Keratinocyte (primary cell): Measurements from ENCODE around the gene PRKCE. TPM values are rescaled to one million over a fixed set of nuclear protein-coding genes. Genes with fewer than 3 reads are reported as not detected.

Experiments
- DNase-seq: peaks from one replicate; pipeline ENCODE4 v3.0.0-alpha.2; 2011; ENCODE audit warnings: low read depth, missing footprints, low spot score
- FAIRE-seq: peaks from 2 replicates; lab custom pipeline; 2011; peaks lifted over from hg19 to GRCh38; lab: Jason Lieb, UNC
- H2AFZ ChIP-seq: 2 replicates; pipeline ENCODE4 v1.6.0; 2012; ENCODE audit warnings: low read length, control low read depth, inconsistent platforms; ENCODE audit not compliant: control insufficient read depth
- H3K27ac ChIP-seq: 2 replicates; pipeline ENCODE4 v1.5.1; 2011; ENCODE audit warnings: low read length; ENCODE audit not compliant: control insufficient read depth, insufficient read depth
- H3K27me3 ChIP-seq: 3 replicates; pipeline ENCODE4 v1.6.0; 2011; ENCODE audit warnings: low read length; ENCODE audit not compliant: control insufficient read depth, insufficient read depth; ENCODE audit errors: extremely low read depth
- H3K36me3 ChIP-seq, 2 experiments: 2 replicates in 1 of 2; 3 replicates in 1 of 2; pipeline ENCODE4 v1.5.1; 2011; ENCODE audit warnings: low read length in 2 of 2, mild to moderate bottlenecking in 1 of 2; ENCODE audit not compliant: control insufficient read depth in 2 of 2, insufficient read depth in 2 of 2; ENCODE audit errors: extremely low read depth in 1 of 2
- H3K4me1 ChIP-seq: 3 replicates; pipeline ENCODE4 v1.5.1; 2011; ENCODE audit warnings: low read length; ENCODE audit not compliant: control insufficient read depth, insufficient read depth; ENCODE audit errors: extremely low read depth
- H3K4me2 ChIP-seq: 3 replicates; pipeline ENCODE4 v1.6.0; 2011; ENCODE audit warnings: low read depth, low read length; ENCODE audit not compliant: control insufficient read depth, insufficient read depth; ENCODE audit errors: extremely low read depth
- H3K4me3 ChIP-seq, 3 experiments: fragments of 200-600 bp in 1 of 3; sonication (generic) in 1 of 3; 2 replicates in 2 of 3; 3 replicates in 1 of 3; pipeline ENCODE4 v1.5.1; 2011 to 2016; ENCODE audit warnings: low read length in 3 of 3, mild to moderate bottlenecking in 3 of 3, control low read depth in 2 of 3, inconsistent platforms in 1 of 3, low read depth in 1 of 3, mixed read lengths in 1 of 3, mixed run types in 1 of 3, moderate library complexity in 1 of 3; ENCODE audit not compliant: control insufficient read depth in 2 of 3, insufficient read depth in 2 of 3; ENCODE audit errors: extremely low read depth in 1 of 3
- H3K79me2 ChIP-seq: 2 replicates; pipeline ENCODE4 v1.6.0; 2012; ENCODE audit warnings: low read length; ENCODE audit not compliant: control insufficient read depth, insufficient read depth
- H3K9ac ChIP-seq: 3 replicates; pipeline ENCODE4 v1.6.0; 2011; ENCODE audit warnings: low read length; ENCODE audit not compliant: control insufficient read depth, insufficient read depth; ENCODE audit errors: extremely low read depth
- H3K9me1 ChIP-seq: 3 replicates; pipeline ENCODE4 v1.6.0; 2011; ENCODE audit warnings: low read length; ENCODE audit not compliant: control insufficient read depth, insufficient read depth; ENCODE audit errors: extremely low read depth
- H3K9me3 ChIP-seq: 2 replicates; pipeline ENCODE4 v1.5.1; 2012; ENCODE audit warnings: low read depth, low read length; ENCODE audit not compliant: control insufficient read depth
- H4K20me1 ChIP-seq: 3 replicates; pipeline ENCODE4 v1.6.0; 2011; ENCODE audit warnings: low read length; ENCODE audit not compliant: control insufficient read depth, insufficient read depth; ENCODE audit errors: extremely low read depth
- CTCF ChIP-seq, 3 experiments: IDR thresholded peaks in 1 of 3; conservative IDR thresholded peaks in 1 of 3; optimal IDR thresholded peaks in 1 of 3; 2 replicates in 2 of 3; 3 replicates in 1 of 3; pipeline versions ENCODE3 to v1.5.1; 2011; ENCODE audit warnings: low read length in 3 of 3, mild to moderate bottlenecking in 3 of 3, moderate library complexity in 2 of 3, control low read depth in 1 of 3, inconsistent platforms in 1 of 3; ENCODE audit not compliant: insufficient read depth in 2 of 3; ENCODE audit errors: extremely low read depth in 1 of 3
- EZH2 ChIP-seq: IDR thresholded peaks from one replicate; pipeline ENCODE4 v1.6.1; 2012; ENCODE audit warnings: inconsistent platforms, mild to moderate bottlenecking, low read length, moderate library complexity
- dilution Hi-C: fragments of 300-500 bp; cut with MboI; formaldehyde crosslinking; loops from one replicate; pipeline ENCODE4 v1.7.0; 2020; ENCODE audit warnings: low sequenced_read_pairs; ENCODE audit not compliant: extremely low pct_ligation_motif_present
- polyA plus RNA-seq, 5 experiments: library from polyadenylated mRNA; depleted of rRNA in 3 of 5; stranded (reverse) in 3 of 5; stranded (forward) in 1 of 5; unstranded in 1 of 5; fragments of >200 nt; gene quantifications; 1 replicate in 1 of 5; 2 replicates in 3 of 5; 3 replicates in 1 of 5; pipeline versions ENCODE4 v1.2.1 to v1.2.3, GENCODE V29; 2011 to 2012; ENCODE audit warnings: missing spikeins in 2 of 5, low read depth in 1 of 5, low replicate concordance in 1 of 5

The PRKCE gene
- polyA plus RNA-seq, 1 donor (not counting 4 experiments of a cell fraction or from before 2014, with no cell fraction given): 2.0 TPM

- H3K36me3 ChIP-seq: no peaks in the 10 kb centered on the region
- no peak overlapping the region for H3K4me2 ChIP-seq
- FAIRE-seq (no peak), DNase-seq (no peak)
- TF ChIP-seq EZH2: no peak
- TF ChIP-seq CTCF (optimal IDR thresholded peaks at IDR 0.05 in 1 of 3, IDR thresholded peaks at IDR 0.05 in 1 of 3, conservative IDR thresholded peaks at IDR 0.05 in 1 of 3; ENCODE audit: extremely low read depth in 1 of 3, insufficient read depth in 2 of 3, low read length in 3 of 3): no peak
- no peak overlapping the region for H3K27ac ChIP-seq
- H3K9me1 ChIP-seq: no peaks in the 10 kb centered on the region
- dilution Hi-C loops: no loop called here
- H3K4me3 ChIP-seq: no peak overlapping the region
- H3K9ac ChIP-seq: no peak overlapping the region
- no peak overlapping the region for H2AFZ ChIP-seq
- no peaks in the 10 kb centered on the region for H3K9me3 ChIP-seq
- no peaks in the 10 kb centered on the region for H4K20me1 ChIP-seq
- no peaks in the 10 kb centered on the region for H3K27me3 ChIP-seq
- no peaks in the 10 kb centered on the region for H3K4me1 ChIP-seq
- H3K79me2 ChIP-seq: no peaks in the 10 kb centered on the region
Measured at GRCh38 chr2:45836740-45837139, 185.3 kb downstream of the PRKCE start.

- DNase-seq: no peak
Measured at GRCh38 chr2:45837812-45838341, 186.4 kb downstream of the PRKCE start.

More at GRCh38 chr2:45837812-45838341, 186.4 kb downstream of the PRKCE start:
- H3K36me3 ChIP-seq: no peaks in the 10 kb centered on the region
- dilution Hi-C loops: no loop called here
- no peaks in the 10 kb centered on the region for H4K20me1 ChIP-seq
- H3K79me2 ChIP-seq: no peaks in the 10 kb centered on the region
- no peaks in the 10 kb centered on the region for H3K27me3 ChIP-seq
- TF ChIP-seq CTCF (optimal IDR thresholded peaks at IDR 0.05 in 1 of 3, IDR thresholded peaks at IDR 0.05 in 1 of 3, conservative IDR thresholded peaks at IDR 0.05 in 1 of 3; ENCODE audit: extremely low read depth in 1 of 3, insufficient read depth in 2 of 3, low read length in 3 of 3) (no peak), EZH2 (no peak)
- no peaks in the 10 kb centered on the region for H3K4me1 ChIP-seq
- no peaks in the 10 kb centered on the region for H3K9me3 ChIP-seq
- H3K9ac ChIP-seq: no peak overlapping the region
- no peak overlapping the region for H3K4me3 ChIP-seq
- no peak overlapping the region for H3K27ac ChIP-seq
- no peaks in the 10 kb centered on the region for H3K9me1 ChIP-seq
- FAIRE-seq: no peak
- H3K4me2 ChIP-seq: no peak overlapping the region
- no peak overlapping the region for H2AFZ ChIP-seq
